Caco-2 (cell line): ENCODE results near the gene CDC14B. TPM values are rescaled to one million over a fixed set of nuclear protein-coding genes. Genes with fewer than 3 reads are reported as not detected.

Experiments
- BruUV-seq: library from RNA; stranded (reverse); fragments of 400-500 nt; replicated peaks from 2 replicates; lab custom pipeline; 2021; lab: Mats Ljungman, UMichigan
- CTCF ChIA-PET: fragments of 300-600 bp; sonication (Branson Sonifier 250); formaldehyde crosslinking; loops from one replicate; lab custom pipeline; 2022; ENCODE audit warnings: antibody characterized with exemption; lab: Charles Lee
- POLR2A ChIA-PET: fragments of 300-600 bp; sonication (Branson Sonifier 250); formaldehyde crosslinking; loops from one replicate; lab custom pipeline; 2022; ENCODE audit warnings: antibody characterized with exemption; lab: Charles Lee
- DNase-seq, 2 experiments: peaks; one replicate each; pipeline versions ENCODE4 v3.0.0 to v3.0.0-alpha.2; 2020 to 2022
- H3K27me3 ChIP-seq: replicated peaks from 2 replicates; pipeline ENCODE4 v1.6.0; 2011; ENCODE audit warnings: low read length; ENCODE audit not compliant: control insufficient read depth, insufficient read depth
- H3K36me3 ChIP-seq: 2 replicates; pipeline ENCODE4 v1.5.1; 2011; ENCODE audit warnings: low read length; ENCODE audit not compliant: control insufficient read depth, insufficient read depth
- H3K4me1 ChIP-seq: fragments of 250-450 bp; sonication (Bioruptor Pico); 2 replicates; pipeline ENCODE4 v1.5.1; 2020; ENCODE audit warnings: mild to moderate bottlenecking
- H3K4me3 ChIP-seq: 2 replicates; pipeline ENCODE4 v1.5.1; 2011; ENCODE audit warnings: low read depth, mild to moderate bottlenecking, control low read depth, low read length
- H3K9me3 ChIP-seq: fragments of 250-450 bp; sonication (Bioruptor Pico); 2 replicates; pipeline ENCODE4 v1.5.1; 2020; ENCODE audit warnings: mild to moderate bottlenecking, moderate library complexity
- H3K27ac Mint-ChIP-seq: one replicate; pipeline ENCODE4 v1.8.0; 2022; ENCODE audit warnings: mixed read lengths; ENCODE audit not compliant: unreplicated experiment
- H3K27me3 Mint-ChIP-seq: one replicate; pipeline ENCODE4 v1.8.0; 2022; ENCODE audit warnings: mixed read lengths; ENCODE audit not compliant: insufficient read depth, unreplicated experiment
- H3K36me3 Mint-ChIP-seq: one replicate; pipeline ENCODE4 v1.8.0; 2022; ENCODE audit warnings: mild to moderate bottlenecking, mixed read lengths; ENCODE audit not compliant: insufficient read depth, unreplicated experiment
- H3K4me1 Mint-ChIP-seq: one replicate; pipeline ENCODE4 v1.8.0; 2022; ENCODE audit warnings: low read depth, mixed read lengths; ENCODE audit not compliant: unreplicated experiment
- H3K4me3 Mint-ChIP-seq: one replicate; pipeline ENCODE4 v1.8.0; 2022; ENCODE audit warnings: mild to moderate bottlenecking, moderate library complexity, mixed read lengths; ENCODE audit not compliant: unreplicated experiment
- H3K9me3 Mint-ChIP-seq: one replicate; pipeline ENCODE4 v1.8.0; 2022; ENCODE audit warnings: mixed read lengths; ENCODE audit not compliant: unreplicated experiment
- intact Hi-C: fragments of 100-400 bp; cut with micrococcal nuclease; formaldehyde crosslinking; loops from one replicate; pipeline ENCODE4 v1.10.0; 2022; ENCODE audit not compliant: unreplicated experiment
- total RNA-seq: library from RNA; stranded (reverse); gene quantifications from 2 replicates; pipeline ENCODE4 v1.2.3, GENCODE V29; 2022
- TF ChIP-seq, protein P1 (sequence below), 2 experiments: fragments of 200-600 bp in 1 of 2; IDR thresholded peaks; 1 replicate in 1 of 2; 2 replicates in 1 of 2; pipeline versions ENCODE4 v1.5.1 to v1.8.0; 2011 to 2022; ENCODE audit warnings: antibody characterized with exemption in 1 of 2, control low read depth in 1 of 2, inconsistent platforms in 1 of 2, low read depth in 1 of 2, low read length in 1 of 2, mild to moderate bottlenecking in 1 of 2, moderate library complexity in 1 of 2; ENCODE audit not compliant: insufficient read depth in 1 of 2, severe bottlenecking in 1 of 2, unreplicated experiment in 1 of 2

CDC14B gene
- total RNA-seq, 1 experiment from 2014 or later = 81.4 TPM

DNA sequence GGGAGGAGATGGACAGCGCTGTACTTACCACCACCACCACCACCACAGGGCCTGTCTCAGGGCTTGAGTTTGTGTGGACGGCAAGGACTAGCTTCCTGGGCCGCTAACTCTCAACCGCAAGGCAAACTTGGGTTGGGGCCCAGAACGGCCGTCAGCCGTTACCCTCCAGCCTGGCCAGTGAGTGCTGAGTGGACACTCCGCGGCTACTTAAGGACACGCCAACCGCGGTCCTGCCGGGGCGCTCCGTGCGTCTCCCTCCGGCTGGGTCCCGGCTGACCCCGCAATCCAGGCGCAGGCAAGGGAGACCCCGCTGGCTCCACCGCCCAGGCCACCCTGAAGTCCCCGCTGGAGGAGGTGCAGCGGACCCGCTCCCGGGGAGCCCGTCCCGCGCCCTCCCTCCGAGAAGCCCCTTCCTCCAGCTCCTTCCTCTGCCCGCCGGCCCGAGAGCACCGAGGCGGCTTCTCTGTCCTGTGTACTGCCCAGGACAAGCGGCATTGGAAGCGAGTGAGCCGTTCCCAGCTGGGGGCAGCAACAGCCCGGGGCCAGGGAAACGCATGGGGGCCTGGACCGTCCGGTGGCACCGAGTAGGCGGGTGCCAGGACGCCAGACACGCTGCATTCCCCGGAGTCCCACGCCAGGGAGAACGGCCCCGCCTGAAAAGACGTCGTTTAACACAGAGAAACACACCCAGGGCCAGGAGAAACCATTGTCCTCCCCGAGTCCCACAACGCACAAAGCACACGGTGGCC lies 123.1 kb downstream of the CDC14B start:
- peaks cover 4% of the 10 kb centered on the region for H3K4me1 Mint-ChIP-seq
- no peaks in the 10 kb centered on the region for H3K9me3 Mint-ChIP-seq
- ChIA-PET POLR2A (no interaction called here), CTCF (no interaction called here)
- no peak for DNase-seq
- no peaks in the 10 kb centered on the region for H3K27me3 Mint-ChIP-seq
- Histone ChIP-seq H3K4me1 (peaks cover 7% of the 10 kb centered on the region; the same call in 1 of the 2 replicates), H3K27me3 (no peaks in the 10 kb centered on the region), H3K9me3 (no peaks in the 10 kb centered on the region), H3K4me3 (no peak overlapping the region), H3K36me3 (peaks cover 2% of the 10 kb centered on the region)
- no peak overlapping the region for H3K4me3 Mint-ChIP-seq
- BruUV-seq = no TSS peak
- TF ChIP-seq, protein P1, sequence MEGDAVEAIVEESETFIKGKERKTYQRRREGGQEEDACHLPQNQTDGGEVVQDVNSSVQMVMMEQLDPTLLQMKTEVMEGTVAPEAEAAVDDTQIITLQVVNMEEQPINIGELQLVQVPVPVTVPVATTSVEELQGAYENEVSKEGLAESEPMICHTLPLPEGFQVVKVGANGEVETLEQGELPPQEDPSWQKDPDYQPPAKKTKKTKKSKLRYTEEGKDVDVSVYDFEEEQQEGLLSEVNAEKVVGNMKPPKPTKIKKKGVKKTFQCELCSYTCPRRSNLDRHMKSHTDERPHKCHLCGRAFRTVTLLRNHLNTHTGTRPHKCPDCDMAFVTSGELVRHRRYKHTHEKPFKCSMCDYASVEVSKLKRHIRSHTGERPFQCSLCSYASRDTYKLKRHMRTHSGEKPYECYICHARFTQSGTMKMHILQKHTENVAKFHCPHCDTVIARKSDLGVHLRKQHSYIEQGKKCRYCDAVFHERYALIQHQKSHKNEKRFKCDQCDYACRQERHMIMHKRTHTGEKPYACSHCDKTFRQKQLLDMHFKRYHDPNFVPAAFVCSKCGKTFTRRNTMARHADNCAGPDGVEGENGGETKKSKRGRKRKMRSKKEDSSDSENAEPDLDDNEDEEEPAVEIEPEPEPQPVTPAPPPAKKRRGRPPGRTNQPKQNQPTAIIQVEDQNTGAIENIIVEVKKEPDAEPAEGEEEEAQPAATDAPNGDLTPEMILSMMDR (IDR thresholded peaks at IDR 0.05; ENCODE audit: insufficient read depth in 1 of 2, low read depth in 1 of 2, low read length in 1 of 2, severe bottlenecking in 1 of 2, unreplicated experiment in 1 of 2) = no peak
- intact Hi-C loops = loop anchor here (5.0 kb wide), 1 partner anchor 61 kb away; no protein-coding TSS in a partner anchor
- H3K36me3 Mint-ChIP-seq = peaks cover 60% of the 10 kb centered on the region
- no peak overlapping the region for H3K27ac Mint-ChIP-seq

DNA sequence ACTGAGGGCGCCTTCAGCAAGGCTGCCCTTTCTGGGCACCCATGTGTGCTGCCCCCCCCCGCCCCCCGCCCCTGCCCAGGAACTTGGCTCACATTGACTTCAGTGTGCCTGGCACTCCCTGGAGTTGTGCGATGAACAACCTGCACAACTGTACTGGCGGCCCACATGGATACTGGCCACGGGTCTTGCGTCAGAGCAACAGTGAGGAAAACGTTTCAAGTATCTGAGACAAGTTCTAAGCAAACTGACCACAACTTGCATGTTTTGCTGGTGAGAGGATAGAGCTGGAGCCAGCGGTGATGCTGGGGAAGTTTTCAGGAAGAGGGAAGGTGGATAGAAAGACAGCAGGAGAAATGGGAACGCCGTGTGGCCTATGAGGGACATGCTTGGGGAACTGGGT lies 124.3 kb downstream of the CDC14B start:
- peaks cover 11% of the 10 kb centered on the region for H3K4me1 Mint-ChIP-seq
- H3K36me3 Mint-ChIP-seq = peaks cover 52% of the 10 kb centered on the region
- no peaks in the 10 kb centered on the region for H3K27me3 ChIP-seq
- intact Hi-C loops = loop anchor here (5.0 kb wide), 1 partner anchor 62 kb away; no protein-coding TSS in a partner anchor
- no peak overlapping the region for H3K27ac Mint-ChIP-seq
- H3K27me3 Mint-ChIP-seq = no peaks in the 10 kb centered on the region
- BruUV-seq = no TSS peak
- H3K4me1 ChIP-seq = peaks cover 16% of the 10 kb centered on the region
- no peak for DNase-seq
- H3K4me3 Mint-ChIP-seq = no peak overlapping the region
- H3K36me3 ChIP-seq = peaks cover 2% of the 10 kb centered on the region
- H3K9me3 ChIP-seq = no peaks in the 10 kb centered on the region
- TF ChIP-seq, protein P1 (IDR thresholded peaks at IDR 0.05; ENCODE audit: insufficient read depth in 1 of 2, low read depth in 1 of 2, low read length in 1 of 2, severe bottlenecking in 1 of 2, unreplicated experiment in 1 of 2) = no peak
- H3K9me3 Mint-ChIP-seq = no peaks in the 10 kb centered on the region
- H3K4me3 ChIP-seq = no peak overlapping the region
- POLR2A ChIA-PET = no interaction called here
- CTCF ChIA-PET = no interaction called here

DNA sequence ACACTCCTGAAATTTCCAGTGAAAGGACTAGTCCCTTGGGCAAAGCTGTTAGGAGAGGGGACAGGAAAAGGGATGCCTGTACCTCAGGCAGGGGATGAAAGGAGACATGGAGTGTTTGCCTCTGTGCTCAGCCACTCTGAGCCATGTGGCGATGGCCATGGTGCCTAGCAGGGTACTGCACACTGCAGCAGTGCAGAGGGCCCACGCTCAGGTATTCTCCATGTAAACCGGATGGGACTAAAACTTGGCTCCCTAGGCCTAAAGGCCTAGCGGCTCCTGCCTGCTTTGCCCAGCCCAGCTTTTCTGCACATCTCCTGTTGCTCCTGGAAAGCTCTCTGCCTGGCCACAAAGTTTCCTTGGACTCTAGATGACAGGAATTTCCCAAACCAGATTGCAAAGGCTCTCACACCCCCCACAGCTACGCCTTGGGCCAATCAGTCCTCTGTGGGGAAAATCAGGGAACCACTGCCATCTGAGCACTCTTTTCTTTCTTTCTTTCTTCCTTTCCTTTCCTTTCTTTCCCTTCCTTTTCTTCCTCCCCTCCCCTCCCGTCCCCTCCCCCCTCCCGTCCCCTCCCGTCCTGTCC lies 125.3 kb downstream of the CDC14B start:
- TF ChIP-seq, protein P1 (IDR thresholded peaks at IDR 0.05; ENCODE audit: insufficient read depth in 1 of 2, low read depth in 1 of 2, low read length in 1 of 2, severe bottlenecking in 1 of 2, unreplicated experiment in 1 of 2) = no peak
- BruUV-seq = no TSS peak
- peaks cover 18% of the 10 kb centered on the region for H3K4me1 ChIP-seq
- CTCF ChIA-PET = no interaction called here
- intact Hi-C loops = no loop called here
- H3K27ac Mint-ChIP-seq = peak overlapping the region; percentile 24
- POLR2A ChIA-PET = no interaction called here
- no peak for DNase-seq
- H3K27me3 Mint-ChIP-seq = no peaks in the 10 kb centered on the region
- H3K4me3 ChIP-seq = no peak overlapping the region
- H3K4me1 Mint-ChIP-seq = peaks cover 16% of the 10 kb centered on the region
- H3K9me3 Mint-ChIP-seq = no peaks in the 10 kb centered on the region
- H3K27me3 ChIP-seq = no peaks in the 10 kb centered on the region
- no peaks in the 10 kb centered on the region for H3K9me3 ChIP-seq
- peaks cover 2% of the 10 kb centered on the region for H3K36me3 ChIP-seq
- H3K36me3 Mint-ChIP-seq = peaks cover 56% of the 10 kb centered on the region
- no peak overlapping the region for H3K4me3 Mint-ChIP-seq
